IMR-90 (cell line): ENCODE measurements around the gene ETF1. TPM values are rescaled to one million over a fixed set of nuclear protein-coding genes. Genes with fewer than 3 reads are reported as not detected.

Experiments
- ATAC-seq: fragments of 200-7000 bp; cut with Tn5 transposase; 2 replicates; pipeline ENCODE4 v1.9.1; 2020; ENCODE audit warnings: low read depth, mild to moderate bottlenecking, moderate library complexity
- BruUV-seq: library from RNA; stranded (reverse); fragments of 400-500 nt; replicated peaks from 2 replicates; lab custom pipeline; 2021; lab: Mats Ljungman, UMichigan
- CTCF ChIA-PET: fragments of 300-600 bp; formaldehyde crosslinking; extraction: SDS; loops from one replicate; lab custom pipeline; 2021; ENCODE audit warnings: antibody characterized with exemption; lab: Yijun Ruan, JAX
- POLR2A ChIA-PET: fragments of 300-600 bp; sonication (Branson Sonifier 250); formaldehyde crosslinking; loops from one replicate; lab custom pipeline; 2022; ENCODE audit warnings: antibody characterized with exemption; ENCODE audit not compliant: unreplicated experiment; lab: Charles Lee
- DNase-seq: peaks from one replicate; pipeline ENCODE4 v3.0.0; 2013
- H2AFZ ChIP-seq: replicated peaks from 2 replicates; pipeline ENCODE3; 2013; ENCODE audit warnings: low read length, mild to moderate bottlenecking; ENCODE audit not compliant: poor library complexity
- H2AK5ac ChIP-seq: 2 replicates; pipeline ENCODE4 v1.6.1; 2013; ENCODE audit warnings: low read depth, low read length, inconsistent platforms
- H2AK9ac ChIP-seq: replicated peaks from 2 replicates; pipeline ENCODE3; 2013; ENCODE audit warnings: mild to moderate bottlenecking, low read depth, low read length, moderate library complexity; ENCODE audit not compliant: poor library complexity
- H2BK120ac ChIP-seq: 2 replicates; pipeline ENCODE4 v1.6.1; 2013; ENCODE audit warnings: low read depth, low read length, inconsistent platforms
- H2BK15ac ChIP-seq: 3 replicates; pipeline ENCODE4 v1.6.1; 2013; ENCODE audit warnings: low read depth, low read length, inconsistent platforms
- H2BK20ac ChIP-seq: 2 replicates; pipeline ENCODE4 v1.6.1; 2013; ENCODE audit warnings: low read depth, mild to moderate bottlenecking, inconsistent platforms, low read length, moderate library complexity
- H2BK5ac ChIP-seq: 2 replicates; pipeline ENCODE4 v1.6.1; 2013; ENCODE audit warnings: mild to moderate bottlenecking, low read depth, low read length, inconsistent platforms; ENCODE audit not compliant: poor library complexity, severe bottlenecking
- H3K14ac ChIP-seq: replicated peaks from 2 replicates; pipeline ENCODE4 v1.6.1; 2013; ENCODE audit warnings: low read depth, low read length, inconsistent platforms
- H3K18ac ChIP-seq: 2 replicates; pipeline ENCODE4 v1.6.1; 2013; ENCODE audit warnings: low read depth, low read length, control low read depth
- H3K23ac ChIP-seq: 2 replicates; pipeline ENCODE4 v1.6.1; 2013; ENCODE audit warnings: low read depth, low read length, inconsistent platforms
- H3K27ac ChIP-seq: 2 replicates; pipeline ENCODE4 v1.5.1; 2013; ENCODE audit warnings: mild to moderate bottlenecking, control low read depth, low read length; ENCODE audit not compliant: insufficient read depth
- H3K27me3 ChIP-seq: 2 replicates; pipeline ENCODE4 v1.6.1; 2013; ENCODE audit warnings: low read length; ENCODE audit not compliant: control insufficient read depth, insufficient read depth
- H3K36me3 ChIP-seq: 2 replicates; pipeline ENCODE4 v1.6.1; 2013; ENCODE audit warnings: low read length, mixed read lengths; ENCODE audit not compliant: control insufficient read depth, insufficient read depth
- H3K4ac ChIP-seq: 2 replicates; pipeline ENCODE4 v1.6.1; 2013; ENCODE audit warnings: low read depth, low read length, inconsistent platforms
- H3K4me1 ChIP-seq: 2 replicates; pipeline ENCODE4 v1.6.1; 2013; ENCODE audit warnings: low read length, mixed read lengths; ENCODE audit not compliant: control insufficient read depth, insufficient read depth
- H3K4me2 ChIP-seq: 2 replicates; pipeline ENCODE4 v1.6.1; 2013; ENCODE audit warnings: low read depth, mild to moderate bottlenecking, control low read depth, low read length, moderate library complexity
- H3K4me3 ChIP-seq: 2 replicates; pipeline ENCODE4 v1.5.1; 2013; ENCODE audit warnings: low read depth, mild to moderate bottlenecking, control low read depth, low read length, moderate library complexity; ENCODE audit not compliant: insufficient read depth
- H3K56ac ChIP-seq: 2 replicates; pipeline ENCODE4 v1.6.1; 2013; ENCODE audit warnings: low read length, inconsistent platforms; ENCODE audit not compliant: insufficient read depth; ENCODE audit errors: extremely low read depth
- H3K79me1 ChIP-seq, 2 experiments: 2 replicates each; pipeline ENCODE4 v1.6.1; 2013; ENCODE audit warnings: low read length in 2 of 2, inconsistent platforms in 1 of 2, low read depth in 1 of 2
- H3K9ac ChIP-seq: 2 replicates; pipeline ENCODE4 v1.6.1; 2013; ENCODE audit warnings: low read depth, low read length, control low read depth
- H3K9me1 ChIP-seq: 2 replicates; pipeline ENCODE4 v1.6.1; 2013; ENCODE audit warnings: low read length, inconsistent platforms; ENCODE audit not compliant: insufficient read depth
- H3K9me3 ChIP-seq: 2 replicates; pipeline ENCODE4 v1.6.1; 2013; ENCODE audit warnings: low read length; ENCODE audit not compliant: control insufficient read depth, insufficient read depth
- H4K20me1 ChIP-seq: 2 replicates; pipeline ENCODE4 v1.6.1; 2013; ENCODE audit warnings: low read length, inconsistent platforms; ENCODE audit not compliant: insufficient read depth
- H4K5ac ChIP-seq: 2 replicates; pipeline ENCODE4 v1.6.1; 2013; ENCODE audit warnings: mild to moderate bottlenecking, low read depth, low read length, control low read depth
- H4K8ac ChIP-seq, 2 experiments: 2 replicates each; pipeline ENCODE4 v1.6.1; 2013; ENCODE audit warnings: low read depth in 2 of 2, low read length in 2 of 2, control low read depth in 1 of 2, inconsistent platforms in 1 of 2
- H4K91ac ChIP-seq: 2 replicates; pipeline ENCODE4 v1.6.1; 2013; ENCODE audit warnings: low read depth, low read length, inconsistent platforms; ENCODE audit not compliant: insufficient read depth
- BHLHE40 ChIP-seq: fragments of 150-350 bp; IDR thresholded peaks from 2 replicates; pipeline ENCODE4 v1.6.1; 2016; ENCODE audit warnings: mild to moderate bottlenecking, low read depth, low read length
- CEBPB ChIP-seq: IDR thresholded peaks from 2 replicates; pipeline ENCODE4 v1.6.1; 2012; ENCODE audit warnings: low read depth, low read length, improper control_type of control experiment
- CHD1 ChIP-seq: IDR thresholded peaks from 2 replicates; pipeline ENCODE4 v1.6.1; 2012; ENCODE audit warnings: low read depth, low read length, improper control_type of control experiment
- MAFK ChIP-seq: IDR thresholded peaks from 2 replicates; pipeline ENCODE4 v1.6.1; 2012; ENCODE audit warnings: low read depth, low read length, improper control_type of control experiment
- MAZ ChIP-seq: IDR thresholded peaks from 2 replicates; pipeline ENCODE4 v1.6.1; 2012; ENCODE audit warnings: low read depth, mild to moderate bottlenecking, low read length, improper control_type of control experiment, moderate library complexity, borderline replicate concordance
- MXI1 ChIP-seq: IDR thresholded peaks from 2 replicates; pipeline ENCODE4 v1.6.1; 2012; ENCODE audit warnings: low read depth, mild to moderate bottlenecking, low read length, moderate library complexity, borderline replicate concordance
- RCOR1 ChIP-seq: IDR thresholded peaks from 2 replicates; pipeline ENCODE4 v1.6.1; 2012; ENCODE audit warnings: mild to moderate bottlenecking, low read length, improper control_type of control experiment; ENCODE audit not compliant: insufficient replicate concordance
- WGBS, 2 experiments: methylation state at CpG; one replicate each; pipeline versions ENCODE4 v1.1.5 to v1.1.7; 2013; ENCODE audit warnings: missing lambda C conversion rate in 2 of 2; ENCODE audit not compliant: insufficient read length in 1 of 2; ENCODE audit errors: extremely low coverage in 2 of 2; 5-methylcytosine and 5-hydroxymethylcytosine counted together
- dilution Hi-C: fragments of 300-500 bp; cut with HindIII; formaldehyde crosslinking; loops from one replicate; pipeline ENCODE4 v1.14.3; 2018; ENCODE audit warnings: low sequenced_read_pairs; ENCODE audit not compliant: unreplicated experiment
- in situ Hi-C: fragments of 300-500 bp; cut with MboI; formaldehyde crosslinking; loops from 3 replicates; pipeline ENCODE4 v1.14.3; 2019; ENCODE audit warnings: low sequenced_read_pairs, inconsistent platforms, mixed read lengths
- intact Hi-C: fragments of 100-400 bp; cut with micrococcal nuclease; formaldehyde crosslinking; loops from 2 replicates; pipeline ENCODE4 v1.10.0; 2022
- polyA plus RNA-seq, 3 experiments: library from polyadenylated mRNA; depleted of rRNA; stranded (reverse); fragments of >200 nt; gene quantifications; 2 replicates each; pipeline ENCODE4 v1.2.3, GENCODE V29; 2012; ENCODE audit warnings: low replicate concordance in 1 of 3
- total RNA-seq: library from RNA; depleted of rRNA; stranded (reverse); fragments of >200 nt; gene quantifications from 2 replicates; pipeline ENCODE4 v1.2.3, GENCODE V29; 2012

ETF1 gene
- total and polyA plus RNA-seq, 2 of the 4 experiments (the other 2 are of a cell fraction) = 53.2 to 126 TPM

GRCh38 chr5:138482638-138483037 is 60.4 kb downstream of the ETF1 start:
- Histone ChIP-seq H4K8ac (no peak overlapping the region), H3K4me3 (no peak overlapping the region), H2AK9ac (peak overlapping the region; percentile 33), H3K9me3 (no peaks in the 10 kb centered on the region), H3K4ac (no peak overlapping the region), H3K23ac (no peak overlapping the region), H4K20me1 (no peaks in the 10 kb centered on the region; the same call in 1 of the 2 replicates), H2AFZ (peak overlapping the region; percentile 62), H3K27ac (no peak overlapping the region), H3K9ac (no peak overlapping the region), H3K4me2 (no peak overlapping the region), H2BK15ac (no peak overlapping the region), H2BK20ac (no peak overlapping the region), H3K14ac (no peak overlapping the region), H3K36me3 (no peaks in the 10 kb centered on the region), H3K79me1 (no peaks in the 10 kb centered on the region), H3K27me3 (peaks cover 5% of the 10 kb centered on the region; the same call in 1 of the 2 replicates), H3K4me1 (0 out of 2 replicates have a peak, but pooled peaks cover 2% of the 10 kb centered on the region), H4K91ac (no peak overlapping the region), H2AK5ac (no peak overlapping the region), H3K9me1 (no peaks in the 10 kb centered on the region), H4K5ac (no peak overlapping the region), H2BK5ac (no peak overlapping the region), H3K56ac (no peak overlapping the region), H3K18ac (no peak overlapping the region), H2BK120ac (no peak overlapping the region)
- in situ Hi-C loops = no loop called here
- DNase-seq (no peak), ATAC-seq (no peak)
- TF ChIP-seq CEBPB (no peak), MAZ (no peak), BHLHE40 (no peak), RCOR1 (no peak), MAFK (no peak), MXI1 (no peak), CHD1 (no peak)
- BruUV-seq = no TSS peak
- ChIA-PET CTCF (no interaction called here), POLR2A (no interaction called here)
- intact Hi-C loops = no loop called here
- dilution Hi-C loops = no loop called here
- 57% methylated on average over 4 of the region's 4 CpGs; no CpG with 5 or more reads in 1 of the 2 experiments for WGBS, 2 experiments
